Astrocyte of the spinal cord (primary cell): ENCODE data around the gene GRIN2A.

Source experiments
- DNase-seq: peaks from one replicate; pipeline ENCODE4 v3.0.0; 2011; ENCODE audit warnings: low read depth, low spot score
- H3K4me3 ChIP-seq: 2 replicates; pipeline ENCODE4 v1.5.1; 2011; ENCODE audit warnings: low read depth, mild to moderate bottlenecking, low read length, moderate library complexity
- in situ Hi-C: cut with HindIII; loops from 2 replicates; pipeline ENCODE4 v1.10.0; 2017; ENCODE audit warnings: low sequenced_read_pairs
- TF ChIP-seq, protein P1 (sequence below): IDR thresholded peaks from 2 replicates; pipeline ENCODE4 v1.5.1; 2012; ENCODE audit warnings: low read depth, mild to moderate bottlenecking, low read length, inconsistent platforms

Gene GRIN2A

DNA sequence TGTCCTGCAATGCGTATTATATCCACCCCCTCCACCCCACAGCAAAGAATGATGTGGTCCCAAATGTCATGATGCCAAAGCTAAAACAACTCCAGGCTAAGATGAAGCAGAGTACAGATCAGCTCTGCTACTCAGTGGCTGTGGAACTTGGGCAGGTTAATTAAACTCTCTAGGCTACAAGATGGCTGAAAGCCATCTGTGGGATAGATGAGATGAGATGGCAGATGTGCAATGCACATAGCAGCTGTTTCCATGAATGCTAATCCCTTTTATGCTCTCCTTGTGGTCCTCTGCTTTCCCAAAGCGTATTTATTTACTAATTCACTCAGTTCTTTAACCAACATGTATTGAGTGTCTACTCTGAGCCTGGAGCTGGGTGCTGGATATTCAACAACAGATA, 114.4 kb downstream of the GRIN2A start:
- no peak for DNase-seq
- in situ Hi-C loops = no loop called here
- no peak overlapping the region for H3K4me3 ChIP-seq
- TF ChIP-seq, protein P1, sequence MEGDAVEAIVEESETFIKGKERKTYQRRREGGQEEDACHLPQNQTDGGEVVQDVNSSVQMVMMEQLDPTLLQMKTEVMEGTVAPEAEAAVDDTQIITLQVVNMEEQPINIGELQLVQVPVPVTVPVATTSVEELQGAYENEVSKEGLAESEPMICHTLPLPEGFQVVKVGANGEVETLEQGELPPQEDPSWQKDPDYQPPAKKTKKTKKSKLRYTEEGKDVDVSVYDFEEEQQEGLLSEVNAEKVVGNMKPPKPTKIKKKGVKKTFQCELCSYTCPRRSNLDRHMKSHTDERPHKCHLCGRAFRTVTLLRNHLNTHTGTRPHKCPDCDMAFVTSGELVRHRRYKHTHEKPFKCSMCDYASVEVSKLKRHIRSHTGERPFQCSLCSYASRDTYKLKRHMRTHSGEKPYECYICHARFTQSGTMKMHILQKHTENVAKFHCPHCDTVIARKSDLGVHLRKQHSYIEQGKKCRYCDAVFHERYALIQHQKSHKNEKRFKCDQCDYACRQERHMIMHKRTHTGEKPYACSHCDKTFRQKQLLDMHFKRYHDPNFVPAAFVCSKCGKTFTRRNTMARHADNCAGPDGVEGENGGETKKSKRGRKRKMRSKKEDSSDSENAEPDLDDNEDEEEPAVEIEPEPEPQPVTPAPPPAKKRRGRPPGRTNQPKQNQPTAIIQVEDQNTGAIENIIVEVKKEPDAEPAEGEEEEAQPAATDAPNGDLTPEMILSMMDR = no peak

DNA sequence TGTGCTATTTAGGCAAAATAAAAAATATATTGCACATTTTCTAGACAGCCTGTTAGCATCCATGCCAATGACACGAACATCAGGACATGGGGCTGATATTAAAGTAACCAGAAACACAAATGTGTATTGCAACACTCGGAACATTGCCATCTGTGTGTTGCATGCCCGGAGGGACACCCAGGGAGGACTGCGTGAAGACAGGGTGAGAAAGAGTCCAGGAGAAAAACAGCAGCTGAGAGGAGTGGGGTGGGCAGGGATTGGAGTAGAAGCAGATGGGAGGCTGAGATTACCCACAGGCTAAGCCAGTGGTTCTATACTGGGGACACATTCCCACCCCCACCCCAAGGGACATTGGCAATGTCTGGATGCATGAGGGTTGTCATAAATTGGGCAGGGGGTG, 114.8 kb downstream of the GRIN2A start:
- in situ Hi-C loops = no loop called here
- no peak for DNase-seq
- H3K4me3 ChIP-seq = no peak overlapping the region
- TF ChIP-seq, protein P1 = no peak

DNA sequence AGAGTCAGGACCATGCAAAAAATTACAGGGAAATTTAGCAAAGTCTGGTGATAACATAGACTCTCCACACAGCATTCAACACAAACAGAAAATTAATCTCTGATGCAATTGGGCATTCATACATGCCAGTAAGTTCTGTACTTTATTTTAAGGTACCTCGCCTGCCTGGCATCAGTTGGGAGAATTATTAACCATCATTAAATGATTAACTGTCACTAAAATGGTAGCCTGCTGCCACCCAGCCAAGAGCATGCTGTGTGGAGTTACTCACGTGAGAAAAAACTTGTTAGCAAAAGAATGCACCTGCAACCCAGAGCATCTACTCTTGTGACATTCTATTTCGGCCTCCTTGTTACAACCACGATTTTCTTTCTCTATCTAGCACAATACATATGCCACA, 117.2 kb downstream of the GRIN2A start:
- TF ChIP-seq, protein P1 = no peak
- H3K4me3 ChIP-seq = no peak overlapping the region
- DNase-seq = no peak
- in situ Hi-C loops = no loop called here

DNA sequence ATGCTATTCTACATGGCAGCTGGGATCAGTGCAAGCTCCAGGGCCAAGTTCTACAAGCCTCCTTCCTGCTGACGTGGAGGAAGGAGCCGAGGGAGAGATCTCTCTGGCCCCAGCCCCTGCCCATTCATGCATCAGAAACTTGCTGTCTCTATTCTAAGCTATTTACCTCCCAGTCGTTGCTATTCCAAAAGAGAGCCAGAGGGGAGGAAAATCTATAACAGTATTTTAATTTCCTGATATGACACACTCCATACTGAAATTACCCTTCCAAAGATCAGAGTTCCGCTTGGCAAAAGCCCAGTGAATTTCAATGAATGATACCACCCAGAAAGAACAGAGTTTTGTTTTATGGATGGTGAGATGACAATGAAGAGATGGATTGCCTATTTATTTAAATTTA, 133.4 kb downstream of the GRIN2A start:
- no peak for DNase-seq
- H3K4me3 ChIP-seq = no peak overlapping the region
- TF ChIP-seq, protein P1 = no peak
- in situ Hi-C loops = no loop called here

DNA sequence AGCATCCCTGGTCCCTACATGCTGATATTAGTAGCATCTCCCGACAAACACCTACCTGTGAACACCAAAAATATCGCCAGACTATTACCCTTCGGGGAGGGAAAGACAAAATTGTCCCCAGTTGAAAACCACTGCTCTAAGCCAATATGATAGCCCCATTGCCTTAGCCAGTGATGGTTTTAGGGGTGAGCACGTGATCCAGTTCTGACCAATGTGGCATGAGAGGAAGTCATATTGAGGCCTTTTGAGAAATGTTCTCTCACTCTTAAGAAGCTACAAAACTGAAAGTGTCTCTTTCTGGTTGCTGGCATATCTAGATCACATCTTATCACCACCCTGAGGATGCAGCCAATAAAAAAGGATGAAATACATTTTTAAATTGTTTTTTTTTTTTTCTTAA, 136.3 kb downstream of the GRIN2A start:
- in situ Hi-C loops = no loop called here
- H3K4me3 ChIP-seq = no peak overlapping the region
- TF ChIP-seq, protein P1 = no peak
- no peak for DNase-seq

DNA sequence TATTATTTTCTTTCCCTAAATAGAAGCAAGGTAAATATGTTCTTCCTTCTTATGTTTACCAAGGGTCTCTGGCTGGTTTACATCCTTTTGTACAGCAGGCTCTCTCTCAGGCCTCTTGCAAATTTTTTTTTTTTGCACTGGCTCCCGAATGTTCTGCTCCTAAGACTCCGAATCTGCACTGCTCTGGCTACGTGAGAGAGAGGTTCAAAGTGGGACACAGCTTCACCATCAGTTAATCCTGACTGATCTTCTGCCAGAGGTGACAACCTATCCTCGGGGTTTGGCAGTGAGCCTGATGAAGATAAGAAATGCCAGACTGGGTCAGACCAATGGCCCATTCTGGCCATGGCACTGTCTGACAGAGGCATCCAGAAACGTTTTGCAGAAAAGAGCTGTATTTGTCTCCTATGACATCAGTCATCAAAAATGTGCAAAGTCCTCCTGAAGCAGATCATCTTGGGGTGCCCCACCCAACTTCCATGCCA, 136.9 kb downstream of the GRIN2A start:
- in situ Hi-C loops = no loop called here
- TF ChIP-seq, protein P1 = no peak
- H3K4me3 ChIP-seq = no peak overlapping the region
- DNase-seq = no peak
